GM18907 (cell line): Measurements from ENCODE around the gene IFIT2.

Experiments
- ATAC-seq: cut with Tn5 transposase; IDR thresholded peaks from one replicate; pipeline ENCODE4 v1.9.1; 2021; ENCODE audit warnings: mild to moderate bottlenecking, moderate library complexity; ENCODE audit not compliant: unreplicated experiment

Gene IFIT2

DNA sequence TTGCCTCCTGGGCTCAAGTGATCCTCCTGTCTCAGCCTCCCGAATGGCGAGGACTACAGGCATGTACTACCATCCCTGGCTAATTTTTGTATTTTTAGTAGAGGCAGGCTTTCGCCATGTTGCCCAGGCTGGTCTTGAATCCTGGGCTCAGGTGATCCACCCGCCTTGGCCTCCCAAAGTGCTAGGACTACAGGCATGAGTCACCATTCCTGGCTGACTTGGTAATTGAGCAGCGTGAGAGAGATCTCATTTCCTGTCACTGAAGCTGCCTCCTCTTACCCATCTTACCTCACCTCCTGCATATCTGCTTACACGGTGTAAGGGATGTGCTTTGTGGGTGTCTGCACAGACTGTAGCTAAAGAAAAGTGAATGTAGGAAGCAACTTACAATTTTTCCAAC, 35.6 kb downstream of the IFIT2 start:
- no peak for ATAC-seq

DNA sequence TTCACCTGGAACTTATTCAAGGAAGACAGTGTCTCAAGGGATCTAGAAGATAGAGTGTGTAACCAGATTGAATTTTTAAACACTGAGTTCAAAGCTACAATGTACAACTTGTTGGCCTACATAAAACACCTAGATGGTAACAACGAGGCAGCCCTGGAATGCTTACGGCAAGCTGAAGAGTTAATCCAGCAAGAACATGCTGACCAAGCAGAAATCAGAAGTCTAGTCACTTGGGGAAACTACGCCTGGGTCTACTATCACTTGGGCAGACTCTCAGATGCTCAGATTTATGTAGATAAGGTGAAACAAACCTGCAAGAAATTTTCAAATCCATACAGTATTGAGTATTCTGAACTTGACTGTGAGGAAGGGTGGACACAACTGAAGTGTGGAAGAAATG, 36.9 kb downstream of the IFIT2 start:
- ATAC-seq = no peak

DNA sequence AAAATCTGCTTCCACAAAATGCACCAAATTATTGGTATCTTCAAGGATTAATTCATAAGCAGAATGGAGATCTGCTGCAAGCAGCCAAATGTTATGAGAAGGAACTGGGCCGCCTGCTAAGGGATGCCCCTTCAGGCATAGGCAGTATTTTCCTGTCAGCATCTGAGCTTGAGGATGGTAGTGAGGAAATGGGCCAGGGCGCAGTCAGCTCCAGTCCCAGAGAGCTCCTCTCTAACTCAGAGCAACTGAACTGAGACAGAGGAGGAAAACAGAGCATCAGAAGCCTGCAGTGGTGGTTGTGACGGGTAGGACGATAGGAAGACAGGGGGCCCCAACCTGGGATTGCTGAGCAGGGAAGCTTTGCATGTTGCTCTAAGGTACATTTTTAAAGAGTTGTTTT, 38.0 kb downstream of the IFIT2 start:
- ATAC-seq = no peak

DNA sequence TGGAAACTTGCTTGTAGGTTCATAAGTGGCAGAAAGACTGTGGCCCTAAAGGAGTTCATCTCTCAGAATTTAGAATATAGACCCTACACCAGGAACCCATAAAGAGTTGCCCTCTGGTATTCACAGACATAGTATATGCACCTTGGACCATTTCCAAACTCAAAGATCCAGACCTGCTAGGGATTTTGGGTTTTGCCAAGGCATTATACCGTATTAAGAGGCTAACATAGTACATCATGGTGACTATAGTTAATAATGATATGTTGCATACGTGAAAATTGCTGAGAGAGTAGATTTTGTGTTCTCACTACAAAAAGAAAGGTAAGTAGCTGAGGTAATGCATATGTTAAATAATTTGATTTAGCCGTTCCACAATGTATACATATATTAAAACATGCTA, 39.8 kb downstream of the IFIT2 start:
- ATAC-seq = no peak

DNA sequence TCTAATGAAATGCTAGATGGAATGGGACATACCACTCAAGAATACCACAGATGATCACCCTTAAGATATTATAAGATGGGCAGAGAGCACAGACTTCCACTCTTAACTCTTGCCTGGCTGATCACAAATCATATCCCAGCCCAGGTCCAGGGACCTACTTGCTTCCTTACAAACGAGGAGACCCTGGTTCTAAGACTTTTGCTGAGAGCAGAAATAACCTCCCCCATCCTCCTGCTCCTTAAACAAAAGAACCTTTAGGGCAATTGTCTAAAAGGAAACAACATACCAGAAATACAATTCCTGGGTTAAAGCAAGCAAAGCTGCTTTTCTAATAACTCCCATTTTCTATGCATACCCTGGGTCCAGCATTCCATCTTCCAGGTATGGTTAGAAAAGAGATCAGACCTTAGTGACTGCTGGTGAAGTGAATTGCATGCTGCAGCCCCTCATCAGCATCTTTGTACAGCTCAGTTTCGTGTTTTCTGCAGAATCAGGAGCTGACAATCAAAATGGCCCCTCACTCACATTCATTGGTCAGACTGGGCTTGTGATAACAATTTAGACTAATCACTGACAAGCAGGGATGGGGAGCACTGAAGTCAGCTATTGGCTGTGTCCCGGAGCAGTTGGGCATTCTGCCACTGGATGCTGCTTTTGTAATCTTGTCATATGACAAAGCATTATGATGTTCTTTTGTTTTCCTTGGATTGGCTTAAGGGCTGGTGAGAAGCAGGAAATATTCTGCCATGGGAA, 40.5 kb downstream of the IFIT2 start:
- ATAC-seq = no peak

DNA sequence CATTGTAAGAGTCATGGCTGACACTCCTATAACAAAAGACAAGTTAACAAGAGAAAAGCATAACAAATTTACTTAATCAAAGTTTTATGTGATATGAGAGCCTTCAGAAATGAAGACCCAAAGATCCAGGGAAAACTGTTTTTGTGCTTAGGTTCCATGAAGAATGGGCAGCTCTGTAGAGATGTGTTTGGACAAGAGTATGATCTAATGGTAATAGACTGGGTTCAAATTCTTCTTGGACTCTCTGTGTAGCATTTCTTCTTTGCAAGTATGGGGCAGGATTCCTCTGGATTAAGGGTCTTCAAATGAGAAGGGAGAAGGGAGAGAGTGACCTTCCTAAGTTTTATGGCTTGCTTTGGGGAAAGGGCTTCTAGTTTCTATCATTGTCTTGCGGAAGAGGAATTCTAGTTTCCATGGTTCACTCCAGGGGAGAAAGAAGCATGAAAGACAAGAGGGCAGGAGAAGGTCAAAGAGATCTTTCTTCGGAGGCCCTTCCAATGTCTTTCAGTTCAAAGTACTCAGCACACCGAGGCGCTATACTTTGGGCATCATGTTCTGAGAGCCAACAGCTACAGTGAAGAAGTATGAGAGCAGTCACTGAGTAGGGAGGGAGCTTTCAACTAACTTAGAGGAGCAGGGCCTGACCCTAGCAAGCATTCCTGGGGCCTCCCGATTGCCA, 41.4 kb downstream of the IFIT2 start:
- no peak for ATAC-seq

DNA sequence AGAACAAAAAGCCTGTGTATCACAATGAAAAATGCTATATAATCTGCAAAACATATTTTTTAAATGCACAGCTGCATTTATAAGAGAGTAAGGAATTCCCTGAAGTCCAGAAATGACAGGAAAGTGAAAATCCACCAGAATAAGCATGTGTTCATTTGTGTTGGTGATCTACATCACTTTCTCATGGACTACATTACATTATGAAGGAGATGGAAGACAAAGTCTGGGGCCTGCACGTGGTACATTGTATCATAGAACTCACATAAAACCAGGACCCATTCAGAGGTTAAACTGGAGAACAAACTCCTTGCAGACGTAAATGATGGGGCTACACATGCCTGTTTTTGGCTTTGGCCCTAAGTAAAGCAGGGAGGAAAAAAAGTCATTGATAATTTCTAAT, 42.3 kb downstream of the IFIT2 start:
- no peak for ATAC-seq

DNA sequence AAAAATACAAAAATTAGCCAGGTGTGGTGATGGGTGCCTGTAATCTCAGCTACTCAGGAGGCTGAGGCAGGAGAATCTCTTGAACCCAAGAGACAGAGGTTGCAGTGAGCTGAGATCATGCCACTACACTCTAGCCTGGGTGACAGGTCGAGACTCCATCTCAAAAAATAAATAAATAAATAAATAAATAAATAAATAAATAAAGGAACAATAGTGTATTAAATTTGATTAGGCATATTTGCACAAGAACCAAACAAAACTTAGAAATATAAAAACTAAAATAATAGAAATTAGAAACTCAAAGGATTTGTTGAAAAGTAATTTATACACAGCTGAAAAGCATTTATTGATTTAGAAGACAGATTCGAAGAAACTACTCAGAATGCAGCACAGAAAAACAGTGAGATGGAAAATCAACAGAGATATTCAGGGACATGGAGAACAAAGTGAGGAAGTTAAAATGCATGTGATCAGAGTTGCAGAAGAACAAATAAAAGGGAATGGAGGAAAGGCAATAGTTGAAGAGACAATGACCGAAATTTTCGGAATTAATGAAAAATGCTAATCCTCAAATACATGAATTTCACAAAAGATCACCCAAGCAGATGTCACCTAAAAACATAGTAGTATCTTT, 43.6 kb downstream of the IFIT2 start:
- ATAC-seq = no peak

DNA sequence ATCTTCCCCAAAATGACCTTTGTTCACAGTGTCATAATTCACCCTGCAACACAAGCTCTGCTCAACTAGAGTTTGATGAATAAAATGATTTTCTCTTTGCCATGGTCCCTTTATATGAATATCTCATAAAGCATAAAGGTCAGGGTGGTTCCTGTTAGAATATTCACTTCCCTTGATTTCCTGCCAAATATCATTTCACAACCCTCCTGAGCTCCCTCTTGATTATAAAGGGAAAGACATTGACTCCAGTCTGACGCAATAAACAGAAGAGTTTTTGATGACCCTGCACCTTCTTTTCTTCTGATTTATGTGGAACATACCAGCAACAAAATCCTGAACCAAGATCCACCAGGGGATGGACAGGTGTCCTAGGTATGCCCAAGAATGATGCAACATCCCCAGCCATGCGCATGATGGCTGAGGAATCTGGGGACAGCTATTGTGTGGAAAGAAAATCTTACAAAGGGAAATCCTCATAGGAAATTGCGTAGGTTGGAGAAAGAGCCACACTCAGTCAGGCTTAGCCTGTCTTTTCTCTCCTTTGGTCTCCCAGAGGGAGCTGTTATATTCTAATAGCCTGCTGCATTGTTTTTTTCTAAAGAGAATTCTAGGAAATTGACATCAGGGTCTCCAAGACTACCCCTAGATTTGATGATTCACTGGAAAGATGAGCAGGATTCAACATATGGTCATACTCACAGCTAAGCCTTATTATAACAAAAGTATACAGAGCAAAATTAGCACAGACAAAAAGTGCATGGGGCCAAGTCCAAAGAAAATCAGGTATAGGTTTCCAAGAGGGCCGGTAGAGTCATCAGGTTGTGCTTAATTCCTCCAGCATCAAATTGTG, 44.8 kb downstream of the IFIT2 start:
- no peak for ATAC-seq

DNA sequence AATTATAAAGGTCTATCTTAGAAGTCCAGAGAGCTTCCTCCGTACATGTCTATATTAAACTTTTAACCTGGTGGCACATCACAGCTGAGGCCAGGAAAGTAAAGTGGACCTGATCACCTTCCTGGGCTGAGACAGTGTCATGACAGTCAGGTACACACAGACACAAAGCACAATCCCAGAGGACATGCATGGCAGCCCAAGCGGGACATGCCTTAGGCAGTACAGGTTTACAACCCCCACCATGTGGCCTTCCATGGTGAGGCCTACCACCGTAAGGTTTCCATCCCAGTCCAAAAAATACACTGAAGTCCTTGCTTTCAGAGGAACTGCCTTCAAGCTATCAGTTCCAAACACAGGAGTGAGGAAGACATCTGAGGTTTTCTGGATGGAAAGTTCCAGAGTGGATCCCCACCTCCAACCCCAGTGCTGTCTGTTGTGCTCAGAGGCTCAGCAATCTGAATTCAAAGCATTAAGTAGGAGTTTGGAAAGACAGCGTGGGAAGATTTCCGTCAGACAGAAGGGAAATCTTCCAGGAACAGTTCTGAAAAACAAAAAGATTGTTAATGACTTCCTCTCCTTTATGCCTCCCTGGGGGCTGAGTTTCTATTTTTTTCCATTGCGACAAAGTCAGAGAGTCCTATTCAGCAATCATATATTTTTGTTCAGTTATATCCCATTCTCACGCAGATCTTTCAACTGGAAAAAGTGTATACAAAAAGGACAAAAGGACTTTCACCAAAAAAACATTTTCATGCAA, 46.0 kb downstream of the IFIT2 start:
- no peak for ATAC-seq

DNA sequence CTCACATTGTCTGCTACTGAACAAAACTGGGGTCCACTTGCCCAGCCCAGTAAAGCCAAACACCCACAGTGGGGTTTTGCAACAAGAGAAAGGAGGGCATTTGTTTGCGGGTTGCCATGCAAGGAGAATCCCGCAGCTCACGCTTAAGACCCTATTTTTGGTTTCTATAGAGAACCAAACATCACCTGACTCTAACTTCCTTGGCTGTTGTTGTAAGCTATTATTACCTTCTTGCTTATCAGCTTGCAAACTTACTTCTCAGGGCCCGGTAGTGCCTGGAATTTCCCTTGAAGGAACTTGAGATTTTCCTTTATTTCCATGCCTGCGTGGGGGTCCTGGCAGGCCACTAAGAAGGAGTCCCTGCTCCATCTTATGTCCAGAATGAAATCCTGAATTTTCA, 46.6 kb downstream of the IFIT2 start:
- ATAC-seq = no peak

DNA sequence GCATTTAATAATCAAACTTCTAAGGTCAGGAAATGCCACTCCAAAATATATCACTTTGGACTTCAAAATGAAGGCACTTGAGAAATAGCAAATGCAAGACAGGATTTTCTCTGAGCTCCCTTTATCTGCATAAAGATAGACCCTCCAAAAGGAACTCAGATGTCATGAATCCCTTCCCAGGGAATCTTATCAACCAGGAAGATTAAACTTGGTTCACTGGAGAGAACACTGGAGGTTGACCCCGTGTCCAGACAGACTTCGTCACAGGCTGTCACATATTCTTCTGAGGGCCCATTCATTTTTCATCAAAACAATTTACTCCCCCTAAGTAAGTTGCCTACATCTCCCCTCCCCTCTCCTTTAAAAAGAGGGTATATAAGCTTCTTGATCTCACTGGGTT, 47.1 kb downstream of the IFIT2 start:
- no peak for ATAC-seq

DNA sequence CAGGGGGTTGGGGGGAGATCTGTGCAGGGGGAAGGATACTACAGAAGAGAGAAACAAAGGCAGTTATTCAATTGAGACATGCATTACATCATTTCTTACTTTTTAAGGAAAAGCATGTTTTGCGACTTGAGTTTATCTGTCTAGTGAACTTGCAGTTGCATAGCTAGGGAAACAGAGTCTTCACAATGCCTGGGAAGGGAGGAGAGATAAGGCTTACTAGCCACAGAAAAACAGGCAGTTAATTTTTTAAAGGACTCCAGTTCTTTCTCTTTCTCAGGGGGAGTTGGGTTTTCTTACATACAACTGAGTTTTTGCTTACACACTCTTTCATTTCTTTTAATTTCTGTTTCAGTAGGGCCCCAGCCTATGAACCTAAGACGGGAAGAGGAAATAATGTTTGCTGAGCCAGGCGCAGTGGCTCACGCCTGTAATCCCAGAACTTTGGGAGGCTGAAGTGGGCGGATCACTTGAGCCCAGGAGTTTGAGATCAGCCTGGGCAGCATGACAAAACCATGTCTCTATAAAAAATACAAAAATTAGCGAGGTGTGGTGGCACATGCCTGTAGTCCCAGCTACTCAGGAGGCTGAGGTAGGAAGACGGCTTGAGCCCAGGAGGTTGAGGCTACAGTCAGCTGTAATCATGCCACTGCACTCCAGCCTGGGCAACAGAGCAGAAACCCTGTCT, 48.9 kb downstream of the IFIT2 start:
- peak; percentile 40 for ATAC-seq

DNA sequence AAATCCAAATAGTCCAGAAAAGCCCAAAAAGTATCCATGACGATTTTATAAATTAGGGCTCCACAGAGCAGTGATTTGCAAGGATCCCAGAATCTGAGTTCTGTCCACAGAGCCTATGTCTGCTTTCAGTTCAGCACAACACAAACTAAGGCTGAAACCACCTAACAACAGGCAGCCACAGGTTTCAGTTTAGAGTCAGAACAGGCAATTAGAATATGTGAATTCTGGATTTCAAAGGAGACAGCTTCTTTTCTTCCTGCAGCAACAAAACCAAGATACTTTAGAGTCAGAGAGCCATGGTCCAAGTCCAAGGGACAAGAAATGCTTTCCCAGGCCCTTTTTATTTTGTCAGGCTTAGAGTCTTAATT, 49.5 kb downstream of the IFIT2 start:
- ATAC-seq = peak; percentile 81

DNA sequence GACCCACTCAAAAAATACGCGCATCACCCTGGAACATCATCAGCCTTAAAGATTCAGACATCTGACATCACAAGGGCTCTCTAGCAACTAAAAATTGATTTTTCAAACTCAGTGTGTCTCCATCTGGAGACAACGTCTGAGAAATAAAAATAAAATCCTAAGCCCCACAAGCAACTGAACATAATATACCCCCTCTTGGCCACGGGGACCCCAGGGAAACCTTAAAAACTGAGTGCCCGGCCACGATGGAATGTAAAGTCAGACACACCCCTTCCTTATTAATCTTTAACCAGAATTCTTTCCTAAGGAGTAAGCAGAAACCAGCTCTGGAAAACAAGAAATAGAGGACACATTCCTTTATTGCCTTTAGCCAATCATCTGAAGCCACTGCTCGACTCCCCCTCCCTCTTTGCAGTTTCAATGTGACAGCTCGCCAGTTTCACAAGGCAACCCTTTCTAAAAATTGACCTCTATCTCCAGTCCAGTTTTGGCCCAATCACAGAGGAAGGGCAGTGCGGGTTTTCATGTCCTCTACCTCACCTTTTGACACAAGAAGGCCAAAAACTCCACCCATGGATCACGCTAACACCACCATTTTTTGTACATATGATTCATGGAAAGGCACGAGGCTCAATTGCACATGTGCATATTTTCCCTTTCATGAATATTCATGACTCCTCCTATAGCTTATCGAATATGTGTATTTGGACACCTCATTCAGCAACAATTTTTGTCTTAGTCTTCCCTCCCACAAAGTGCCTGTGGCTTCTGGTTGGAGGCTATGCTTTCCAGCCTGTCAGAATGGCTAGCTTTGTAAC, 50.1 kb downstream of the IFIT2 start:
- peak; percentile 39 for ATAC-seq

DNA sequence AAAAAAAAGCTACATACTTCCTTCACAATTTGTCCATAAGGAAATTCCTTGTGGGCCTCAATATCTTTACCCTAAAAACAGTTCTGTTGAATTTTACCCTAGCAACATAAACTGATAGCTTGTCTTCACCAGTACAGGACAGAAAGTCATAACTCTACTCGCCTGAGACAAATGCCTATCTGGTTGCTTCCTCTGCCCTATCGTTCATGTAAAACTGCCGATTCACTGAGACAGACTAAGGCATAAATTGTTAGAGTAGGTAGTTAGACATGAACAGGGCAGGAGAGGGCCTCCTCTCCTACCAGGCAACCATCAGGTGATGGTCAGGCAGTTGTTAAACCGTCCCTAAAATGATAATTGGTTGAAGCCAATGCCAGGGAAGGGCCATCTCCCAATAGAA, 51.0 kb downstream of the IFIT2 start:
- ATAC-seq = no peak

DNA sequence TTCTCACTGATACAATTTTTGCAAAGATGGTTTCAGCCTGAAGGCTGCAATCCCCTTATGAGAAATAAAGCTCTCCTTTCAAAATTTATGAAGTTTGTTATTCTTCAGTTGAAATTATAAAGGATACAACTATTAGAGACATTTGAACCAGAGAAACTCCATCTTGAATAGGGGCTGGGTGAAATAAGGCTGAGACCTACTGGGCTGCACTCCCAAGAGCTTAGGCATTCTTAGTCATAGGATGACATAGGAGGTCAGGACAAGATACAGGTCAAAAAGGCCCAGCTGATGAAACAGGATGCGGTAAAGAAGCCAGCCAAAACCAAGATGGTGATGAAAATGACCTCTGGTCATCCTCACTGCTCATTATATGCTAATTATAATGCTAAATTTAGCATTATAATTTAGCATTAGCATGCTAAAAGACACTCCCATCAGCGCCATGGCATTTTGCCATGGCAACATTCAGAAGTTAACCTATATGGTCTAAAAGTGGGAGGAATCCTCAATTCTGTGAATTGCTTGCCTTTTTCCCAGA, 53.6 kb downstream of the IFIT2 start:
- no peak for ATAC-seq

DNA sequence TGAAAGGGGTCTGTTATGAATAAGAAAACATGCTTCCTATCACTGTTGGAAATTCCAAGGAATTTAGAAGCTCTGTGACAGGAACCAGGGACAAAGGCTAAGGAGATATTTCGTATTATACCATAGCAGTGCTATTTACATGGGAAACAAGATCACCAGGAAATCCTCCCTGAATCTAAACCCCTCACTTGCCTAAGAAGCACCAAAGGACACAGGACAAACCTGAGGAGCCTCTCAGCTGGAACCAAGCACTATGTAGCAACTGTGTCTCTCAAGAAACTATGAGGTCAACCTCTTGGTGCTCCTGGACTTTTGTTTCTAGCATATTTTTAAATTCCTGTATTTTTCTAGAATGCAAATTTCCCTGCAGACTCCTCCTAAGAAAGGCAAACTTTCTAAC, 55.2 kb downstream of the IFIT2 start:
- ATAC-seq = no peak

DNA sequence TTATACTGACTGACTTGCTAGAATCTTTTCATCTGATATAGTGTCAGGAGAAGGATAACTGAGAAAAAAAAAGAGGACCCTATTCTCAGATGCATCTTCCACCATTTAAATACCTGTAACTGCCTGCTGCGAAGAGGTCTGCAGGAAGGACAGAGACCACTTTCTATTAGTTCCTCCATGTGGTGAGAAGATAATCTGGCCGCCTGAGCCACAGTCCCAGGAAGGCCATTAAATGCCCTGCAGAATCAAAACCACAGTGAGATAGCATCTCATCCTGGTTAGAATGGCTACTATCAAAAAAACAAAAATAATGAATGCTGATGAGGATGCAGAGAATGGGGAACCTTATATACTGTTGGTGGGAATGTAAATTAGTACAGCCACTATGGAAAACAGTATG, 56.1 kb downstream of the IFIT2 start:
- ATAC-seq = no peak
